Naive thymus-derived CD4-positive, alpha-beta T cell (primary cell): ENCODE results near the gene PTK6. TPM values are rescaled to one million over a fixed set of nuclear protein-coding genes. Genes with fewer than 3 reads are reported as not detected.

Experiments
- ATAC-seq: fragments of 150-1000 bp; cut with Tn5 transposase; 2 replicates; pipeline ENCODE4 v1.10.0; 2021; ENCODE audit warnings: mild to moderate bottlenecking, moderate library complexity
- CTCF ChIA-PET: fragments of 350-600 bp; sonication (Branson Sonifier 250); formaldehyde crosslinking; loops from one replicate; lab custom pipeline; 2021; ENCODE audit warnings: antibody characterized with exemption; lab: Charles Lee
- POLR2A ChIA-PET: fragments of 350-600 bp; sonication (Branson Sonifier 250); formaldehyde crosslinking; loops from one replicate; lab custom pipeline; 2021; ENCODE audit warnings: antibody characterized with exemption, inconsistent platforms; lab: Charles Lee
- DNase-seq, 9 donors: peaks; one replicate each; pipeline versions ENCODE4 v3.0.0 to v3.0.0-alpha.2; 2020 to 2022; ENCODE audit warnings: mixed read lengths in 1 of 9
- H3K27ac ChIP-seq: one replicate; pipeline ENCODE4 v1.7.0; 2013; ENCODE audit warnings: mild to moderate bottlenecking, low read depth, low read length, moderate library complexity
- H3K27me3 ChIP-seq, 2 donors: one replicate each; pipeline ENCODE4 v1.7.0; 2013; ENCODE audit warnings: low read length in 2 of 2, mild to moderate bottlenecking in 2 of 2, moderate library complexity in 2 of 2; ENCODE audit not compliant: control insufficient read depth in 2 of 2, insufficient read depth in 2 of 2
- H3K36me3 ChIP-seq, 3 experiments: 1 replicate in 2 of 3; 2 replicates in 1 of 3; pipeline ENCODE4 v1.7.0; 2013; ENCODE audit warnings: low read length in 3 of 3, mild to moderate bottlenecking in 3 of 3, moderate library complexity in 1 of 3; ENCODE audit not compliant: insufficient read depth in 3 of 3, control insufficient read depth in 2 of 3
- H3K4me1 ChIP-seq, 2 donors: one replicate each; pipeline ENCODE4 v1.7.0; 2013; ENCODE audit warnings: low read length in 2 of 2, mild to moderate bottlenecking in 2 of 2, moderate library complexity in 1 of 2; ENCODE audit not compliant: control insufficient read depth in 2 of 2, insufficient read depth in 2 of 2
- H3K4me3 ChIP-seq: 2 replicates; pipeline ENCODE4 v1.7.0; 2013; ENCODE audit warnings: mild to moderate bottlenecking, low read length
- H3K9me3 ChIP-seq, 3 experiments: 1 replicate in 2 of 3; 2 replicates in 1 of 3; pipeline ENCODE4 v1.7.0; 2013; ENCODE audit warnings: low read length in 3 of 3; ENCODE audit not compliant: control insufficient read depth in 2 of 3
- H3K27ac Mint-ChIP-seq, 9 donors: one replicate each; pipeline ENCODE4 v1.8.0; 2020 to 2022; ENCODE audit warnings: mixed read lengths in 9 of 9, mild to moderate bottlenecking in 8 of 9, moderate library complexity in 5 of 9, inconsistent platforms in 2 of 9
- H3K27me3 Mint-ChIP-seq, 5 donors: one replicate each; pipeline ENCODE4 v1.8.0; 2021 to 2022; ENCODE audit warnings: mixed read lengths in 5 of 5, mild to moderate bottlenecking in 1 of 5
- H3K36me3 Mint-ChIP-seq, 5 donors: one replicate each; pipeline ENCODE4 v1.8.0; 2020 to 2022; ENCODE audit warnings: mixed read lengths in 5 of 5, mild to moderate bottlenecking in 3 of 5, inconsistent platforms in 1 of 5
- H3K4me1 Mint-ChIP-seq, 7 donors: one replicate each; pipeline ENCODE4 v1.8.0; 2020 to 2022; ENCODE audit warnings: mixed read lengths in 7 of 7, mild to moderate bottlenecking in 3 of 7, inconsistent platforms in 1 of 7
- H3K4me3 Mint-ChIP-seq, 10 donors: one replicate each; pipeline ENCODE4 v1.8.0; 2020 to 2022; ENCODE audit warnings: mild to moderate bottlenecking in 10 of 10, mixed read lengths in 10 of 10, moderate library complexity in 6 of 10, inconsistent platforms in 2 of 10
- H3K9me3 Mint-ChIP-seq, 11 donors: one replicate each; pipeline ENCODE4 v1.8.0; 2020 to 2022; ENCODE audit warnings: mixed read lengths in 11 of 11, mild to moderate bottlenecking in 4 of 11, inconsistent platforms in 1 of 11, moderate library complexity in 1 of 11
- intact Hi-C, 2 donors: fragments of 100-400 bp; cut with micrococcal nuclease; formaldehyde crosslinking; loops; one replicate each; pipeline ENCODE4 v1.15.1; 2023
- polyA plus RNA-seq, 2 donors: library from polyadenylated mRNA; unstranded; fragments of 300-500 nt; fragmentation: Illumina TruSeq; gene quantifications; one replicate each; pipeline ENCODE4 v1.2.3, GENCODE V29; 2021
- total RNA-seq, 6 experiments: library from RNA in 5 of 6; stranded (reverse) in 5 of 6; gene quantifications; 1 replicate in 5 of 6; 2 replicates in 1 of 6; pipeline ENCODE4 v1.2.3 and lab custom pipeline; 2021 to 2026

The PTK6 gene
- total and polyA plus RNA-seq, 7 experiments from 2014 or later: 0.07 to 0.96 (median 0.40) TPM; not detected in 1

DNA sequence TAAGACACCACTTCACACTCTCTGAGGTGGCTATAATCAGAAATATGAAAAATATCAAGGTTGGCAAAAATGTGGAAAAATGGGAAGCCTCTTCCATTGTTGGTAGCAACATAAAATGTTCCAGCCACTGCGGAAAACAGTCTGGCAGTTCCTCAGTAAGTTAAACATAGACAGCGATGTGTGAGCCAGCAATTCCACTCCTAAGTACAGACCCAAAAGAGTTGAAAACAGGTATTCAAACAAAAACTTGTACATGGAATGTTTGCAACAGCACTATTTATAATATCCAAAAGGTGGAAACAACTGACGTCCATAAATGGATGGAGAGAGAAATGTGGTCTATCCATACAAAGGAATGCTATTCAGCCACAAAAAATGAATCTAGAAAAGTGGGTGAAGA lies 24.0 kb downstream of the PTK6 start:
- intact Hi-C loops: no loop called here
- POLR2A ChIA-PET: no interaction called here
- DNase-seq (no peak), ATAC-seq (no peak)
- Mint-ChIP-seq H3K27me3 (peaks cover 18 to 53% (median 19%) of the 10 kb centered on the region in 5 donors), H3K36me3 (peaks cover 0 to 3% (median 0%) of the 10 kb centered on the region in 5 donors), H3K27ac (no peak overlapping the region), H3K4me3 (no peak overlapping the region), H3K9me3 (peaks cover 0 to 21% (median 5%) of the 10 kb centered on the region in 11 donors), H3K4me1 (peaks cover 0 to 6% (median 0%) of the 10 kb centered on the region in 7 donors)
- Histone ChIP-seq H3K4me3 (no peak overlapping the region), H3K27me3 (no peaks in the 10 kb centered on the region), H3K9me3 (no peaks in the 10 kb centered on the region), H3K4me1 (no peaks in the 10 kb centered on the region), H3K36me3 (no peaks in the 10 kb centered on the region), H3K27ac (no peak overlapping the region)
- CTCF ChIA-PET: no interaction called here

GRCh38 chr20:63509088-63509564 lies 28.1 kb downstream of the PTK6 start:
- ATAC-seq: no peak
- POLR2A ChIA-PET: interaction anchor here (0.7 kb wide), 1 partner anchor 9 kb away, joined by 3 read pairs; no protein-coding TSS in a partner anchor

GRCh38 chr20:63508072-63508768 lies 29.0 kb downstream of the PTK6 start:
- DNase-seq (no peak), ATAC-seq (no peak)
- H3K4me3 Mint-ChIP-seq: peak overlapping the region in 1 of 10 donors; percentile 44
- peaks cover 0 to 36% (median 10%) of the 10 kb centered on the region in 11 donors for H3K9me3 Mint-ChIP-seq
- no peak overlapping the region for H3K27ac ChIP-seq
- H3K27me3 ChIP-seq: no peaks in the 10 kb centered on the region
- peak overlapping the region in 1 of 9 donors; percentile 29 for H3K27ac Mint-ChIP-seq
- peaks cover 0 to 19% (median 0%) of the 10 kb centered on the region in 3 experiments for H3K9me3 ChIP-seq
- intact Hi-C loops: no loop called here
- ChIA-PET CTCF (interaction anchor here (0.6 kb wide), 1 partner anchor 37 kb away, joined by 3 read pairs; no protein-coding TSS in a partner anchor), POLR2A (no interaction called here)
- peaks cover 0 to 10% (median 0%) of the 10 kb centered on the region in 7 donors for H3K4me1 Mint-ChIP-seq
- H3K36me3 ChIP-seq: no peaks in the 10 kb centered on the region
- H3K36me3 Mint-ChIP-seq: peaks cover 0 to 9% (median 5%) of the 10 kb centered on the region in 5 donors
- no peaks in the 10 kb centered on the region for H3K4me1 ChIP-seq
- no peak overlapping the region for H3K4me3 ChIP-seq
- peaks cover 31 to 51% (median 36%) of the 10 kb centered on the region in 5 donors for H3K27me3 Mint-ChIP-seq

More at GRCh38 chr20:63509088-63509564, 28.1 kb downstream of the PTK6 start:
- Mint-ChIP-seq H3K9me3 (peaks cover 0 to 36% (median 9%) of the 10 kb centered on the region in 11 donors), H3K4me1 (peaks cover 0 to 10% (median 0%) of the 10 kb centered on the region in 7 donors), H3K4me3 (peak overlapping the region in 1 of 10 donors; percentile 14), H3K36me3 (peaks cover 0 to 7% (median 5%) of the 10 kb centered on the region in 5 donors), H3K27me3 (peaks cover 34 to 51% (median 36%) of the 10 kb centered on the region in 5 donors), H3K27ac (no peak overlapping the region)
- Histone ChIP-seq H3K27ac (no peak overlapping the region), H3K9me3 (peaks cover 0 to 14% (median 0%) of the 10 kb centered on the region in 3 experiments), H3K36me3 (no peaks in the 10 kb centered on the region), H3K4me3 (no peak overlapping the region), H3K27me3 (no peaks in the 10 kb centered on the region), H3K4me1 (no peaks in the 10 kb centered on the region)
- DNase-seq: no peak
- intact Hi-C loops: no loop called here
- CTCF ChIA-PET: no interaction called here

DNA sequence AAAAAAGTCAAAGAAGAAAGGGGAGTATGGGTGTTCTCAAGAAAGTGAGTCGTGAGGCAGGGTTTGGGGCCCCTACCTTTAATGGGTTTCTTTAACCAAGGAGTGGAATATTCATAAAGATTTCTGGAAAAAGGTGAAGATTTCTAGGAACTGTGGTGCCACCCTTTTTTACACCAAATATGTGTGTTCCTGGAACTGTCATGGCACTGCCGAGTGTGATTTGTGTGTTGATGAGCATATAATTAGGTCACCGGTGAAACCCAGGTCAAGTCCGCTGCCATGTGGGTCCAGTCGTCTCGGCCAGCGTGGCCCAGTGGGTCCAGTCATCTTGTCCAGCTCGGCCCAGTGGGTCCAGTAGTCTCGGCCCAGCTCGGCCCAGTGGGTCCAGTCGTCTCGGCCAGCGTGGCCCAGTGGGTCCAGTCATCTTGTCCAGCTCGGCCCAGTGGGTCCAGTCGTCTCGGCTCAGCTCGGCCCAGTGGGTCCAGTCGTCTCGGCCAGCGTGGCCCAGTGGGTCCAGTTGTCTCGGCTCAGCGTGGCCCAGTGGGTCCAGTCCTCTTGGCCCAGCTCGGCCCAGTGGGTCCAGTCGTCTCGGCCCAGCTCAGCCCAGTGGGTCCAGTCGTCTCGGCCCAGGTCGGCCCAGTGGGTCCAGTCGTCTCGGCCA lies 30.0 kb downstream of the PTK6 start:
- POLR2A ChIA-PET: no interaction called here

DNA sequence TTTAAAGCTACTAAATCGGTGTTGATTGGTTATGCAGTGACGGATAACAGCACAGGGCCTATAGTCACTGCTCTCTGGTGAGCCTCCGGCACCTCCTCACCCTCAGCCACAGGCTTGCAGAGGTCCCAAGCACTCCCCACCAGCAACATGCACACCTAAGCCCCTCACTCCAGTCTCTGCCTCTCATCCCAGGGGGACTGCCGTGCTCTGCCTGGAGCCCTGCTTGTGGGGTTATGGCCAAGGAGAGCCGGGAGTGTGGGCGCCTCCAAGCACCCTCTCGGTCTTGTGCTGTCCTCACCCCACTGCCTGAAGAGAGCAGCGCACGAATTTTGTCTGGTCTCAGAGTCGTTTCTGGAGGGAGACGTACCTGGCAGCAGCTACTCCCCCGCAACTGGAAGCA lies 31.5 kb downstream of the PTK6 start:
- ATAC-seq (no peak), DNase-seq (no peak)
- H3K9me3 ChIP-seq: peaks cover 0 to 19% (median 0%) of the 10 kb centered on the region in 3 experiments
- ChIA-PET CTCF (no interaction called here), POLR2A (interaction anchor here (1.7 kb wide), 1 partner anchor 15 kb away, joined by 4 read pairs; the partner anchor contains the start of gene PPDPF)
- H3K4me3 ChIP-seq: no peak overlapping the region
- intact Hi-C loops: no loop called here
- H3K36me3 Mint-ChIP-seq: peaks cover 0 to 9% (median 5%) of the 10 kb centered on the region in 5 donors
- H3K27me3 ChIP-seq: no peaks in the 10 kb centered on the region
- H3K36me3 ChIP-seq: no peaks in the 10 kb centered on the region
- no peak overlapping the region for H3K4me3 Mint-ChIP-seq
- peaks cover 0 to 10% (median 0%) of the 10 kb centered on the region in 7 donors for H3K4me1 Mint-ChIP-seq
- H3K27me3 Mint-ChIP-seq: peaks cover 30 to 35% (median 33%) of the 10 kb centered on the region in 5 donors
- H3K27ac ChIP-seq: no peak overlapping the region
- no peak overlapping the region for H3K27ac Mint-ChIP-seq
- H3K4me1 ChIP-seq: no peaks in the 10 kb centered on the region
- peaks cover 0 to 30% (median 8%) of the 10 kb centered on the region in 11 donors for H3K9me3 Mint-ChIP-seq

More for the DNA sequence above, 30.0 kb downstream of the PTK6 start:
- H3K4me1 ChIP-seq: no peaks in the 10 kb centered on the region
- ATAC-seq (no peak), DNase-seq (no peak)
- Mint-ChIP-seq H3K27me3 (peaks cover 30 to 44% (median 34%) of the 10 kb centered on the region in 5 donors), H3K36me3 (peaks cover 0 to 9% (median 5%) of the 10 kb centered on the region in 5 donors), H3K4me1 (peaks cover 0 to 10% (median 0%) of the 10 kb centered on the region in 7 donors), H3K27ac (no peak overlapping the region), H3K9me3 (peaks cover 0 to 30% (median 8%) of the 10 kb centered on the region in 11 donors), H3K4me3 (no peak overlapping the region)
- no peaks in the 10 kb centered on the region for H3K27me3 ChIP-seq
- H3K36me3 ChIP-seq: no peaks in the 10 kb centered on the region
- H3K4me3 ChIP-seq: no peak overlapping the region
- peaks cover 0 to 19% (median 0%) of the 10 kb centered on the region in 3 experiments for H3K9me3 ChIP-seq
- intact Hi-C loops: no loop called here
- H3K27ac ChIP-seq: no peak overlapping the region
- CTCF ChIA-PET: interaction anchor here (0.6 kb wide), 1 partner anchor 38 kb away, joined by 3 read pairs; no protein-coding TSS in a partner anchor

- ATAC-seq: no peak
- no peaks in the 10 kb centered on the region for H3K27me3 ChIP-seq
- intact Hi-C loops: no loop called here
- H3K36me3 ChIP-seq: no peaks in the 10 kb centered on the region
- H3K4me3 Mint-ChIP-seq: no peak overlapping the region
- peaks cover 0 to 30% (median 8%) of the 10 kb centered on the region in 11 donors for H3K9me3 Mint-ChIP-seq
- peaks cover 0 to 19% (median 0%) of the 10 kb centered on the region in 3 experiments for H3K9me3 ChIP-seq
- H3K4me3 ChIP-seq: no peak overlapping the region
- ChIA-PET CTCF (no interaction called here), POLR2A (interaction anchor here (1.7 kb wide), 1 partner anchor 16 kb away, joined by 4 read pairs; the partner anchor contains the start of gene PPDPF)
- H3K27ac Mint-ChIP-seq: no peak overlapping the region
- DNase-seq: no peak
- peaks cover 29 to 35% (median 31%) of the 10 kb centered on the region in 5 donors for H3K27me3 Mint-ChIP-seq
- peaks cover 0 to 9% (median 5%) of the 10 kb centered on the region in 5 donors for H3K36me3 Mint-ChIP-seq
- H3K4me1 Mint-ChIP-seq: peaks cover 0 to 10% (median 0%) of the 10 kb centered on the region in 7 donors
- H3K27ac ChIP-seq: no peak overlapping the region
- H3K4me1 ChIP-seq: no peaks in the 10 kb centered on the region
These were observed 31.9 kb downstream of the PTK6 start for GRCh38 chr20:63505281-63505680.
